PFSK-1 (cell line): ENCODE results near the gene MACF1.

ENCODE experiments used
- FOXP2 ChIP-seq: optimal IDR thresholded peaks from 2 replicates; pipeline ENCODE3; 2011; ENCODE audit warnings: borderline replicate concordance, control low read depth, inconsistent platforms; ENCODE audit not compliant: insufficient read depth; ENCODE audit errors: extremely low read length, extremely low read depth
- POLR2AphosphoS5 ChIP-seq: IDR thresholded peaks from 2 replicates; pipeline ENCODE4 v1.6.1; 2012; ENCODE audit warnings: low read depth, mild to moderate bottlenecking, control low read depth, low read length, moderate library complexity
- SIN3A ChIP-seq: IDR thresholded peaks from 2 replicates; pipeline ENCODE4 v1.6.1; 2012; ENCODE audit warnings: mild to moderate bottlenecking, low read length, moderate library complexity, borderline replicate concordance; ENCODE audit not compliant: insufficient read depth
- TAF1 ChIP-seq: IDR thresholded peaks from 2 replicates; pipeline ENCODE4 v1.6.1; 2012; ENCODE audit warnings: low read length, control low read depth, borderline replicate concordance; ENCODE audit not compliant: insufficient read depth
- TF ChIP-seq, protein P1 (sequence below), 2 experiments: IDR thresholded peaks; 2 replicates each; pipeline versions ENCODE4 v1.6.1 to v1.8.0; 2011 to 2012; ENCODE audit warnings: low read depth in 2 of 2, low read length in 2 of 2, control low read depth in 1 of 2, inconsistent platforms in 1 of 2, mild to moderate bottlenecking in 1 of 2, moderate library complexity in 1 of 2; ENCODE audit not compliant: insufficient read depth in 1 of 2

The MACF1 gene

DNA sequence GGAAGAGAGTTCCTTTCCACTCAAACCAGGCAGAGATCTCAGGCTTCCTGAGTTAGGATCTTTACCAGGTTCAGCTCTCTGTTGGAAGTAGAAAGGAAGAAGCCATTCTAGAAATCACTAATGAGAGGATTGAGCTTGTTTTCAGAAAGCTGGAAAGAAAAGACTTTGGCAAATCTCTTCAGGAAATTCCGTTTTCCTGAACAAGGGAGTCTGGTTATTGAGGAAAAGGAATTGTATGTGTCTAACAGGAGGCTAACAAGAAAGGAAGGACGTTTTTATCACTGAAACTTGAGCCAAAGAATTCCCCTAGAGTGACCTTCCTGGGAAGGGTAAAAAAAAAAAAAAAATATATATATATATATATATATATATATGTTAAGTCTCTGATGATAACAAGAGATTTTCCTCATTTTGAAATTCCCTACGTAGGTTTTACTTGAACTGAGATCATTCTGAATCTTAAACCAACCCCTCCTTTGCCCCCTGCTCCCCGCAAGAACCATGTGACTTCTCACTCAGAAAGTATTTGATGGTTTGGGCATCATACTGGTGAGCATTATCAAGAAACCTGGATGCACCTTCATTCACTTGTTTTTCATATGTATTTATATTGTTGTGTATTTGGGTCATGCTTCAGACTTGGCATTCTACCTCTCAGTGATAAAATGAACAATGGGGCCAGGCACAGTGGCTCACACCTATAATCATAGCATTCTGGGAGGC, 188.5 kb downstream of the MACF1 start:
- TF ChIP-seq POLR2AphosphoS5 = no peak
- TF ChIP-seq TAF1 = no peak
- no peak for TF ChIP-seq FOXP2
- TF ChIP-seq, protein P1, sequence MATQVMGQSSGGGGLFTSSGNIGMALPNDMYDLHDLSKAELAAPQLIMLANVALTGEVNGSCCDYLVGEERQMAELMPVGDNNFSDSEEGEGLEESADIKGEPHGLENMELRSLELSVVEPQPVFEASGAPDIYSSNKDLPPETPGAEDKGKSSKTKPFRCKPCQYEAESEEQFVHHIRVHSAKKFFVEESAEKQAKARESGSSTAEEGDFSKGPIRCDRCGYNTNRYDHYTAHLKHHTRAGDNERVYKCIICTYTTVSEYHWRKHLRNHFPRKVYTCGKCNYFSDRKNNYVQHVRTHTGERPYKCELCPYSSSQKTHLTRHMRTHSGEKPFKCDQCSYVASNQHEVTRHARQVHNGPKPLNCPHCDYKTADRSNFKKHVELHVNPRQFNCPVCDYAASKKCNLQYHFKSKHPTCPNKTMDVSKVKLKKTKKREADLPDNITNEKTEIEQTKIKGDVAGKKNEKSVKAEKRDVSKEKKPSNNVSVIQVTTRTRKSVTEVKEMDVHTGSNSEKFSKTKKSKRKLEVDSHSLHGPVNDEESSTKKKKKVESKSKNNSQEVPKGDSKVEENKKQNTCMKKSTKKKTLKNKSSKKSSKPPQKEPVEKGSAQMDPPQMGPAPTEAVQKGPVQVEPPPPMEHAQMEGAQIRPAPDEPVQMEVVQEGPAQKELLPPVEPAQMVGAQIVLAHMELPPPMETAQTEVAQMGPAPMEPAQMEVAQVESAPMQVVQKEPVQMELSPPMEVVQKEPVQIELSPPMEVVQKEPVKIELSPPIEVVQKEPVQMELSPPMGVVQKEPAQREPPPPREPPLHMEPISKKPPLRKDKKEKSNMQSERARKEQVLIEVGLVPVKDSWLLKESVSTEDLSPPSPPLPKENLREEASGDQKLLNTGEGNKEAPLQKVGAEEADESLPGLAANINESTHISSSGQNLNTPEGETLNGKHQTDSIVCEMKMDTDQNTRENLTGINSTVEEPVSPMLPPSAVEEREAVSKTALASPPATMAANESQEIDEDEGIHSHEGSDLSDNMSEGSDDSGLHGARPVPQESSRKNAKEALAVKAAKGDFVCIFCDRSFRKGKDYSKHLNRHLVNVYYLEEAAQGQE (IDR thresholded peaks at IDR 0.05; ENCODE audit: insufficient read depth in 1 of 2, low read depth in 2 of 2, low read length in 2 of 2) = no peak
- TF ChIP-seq SIN3A = no peak

DNA sequence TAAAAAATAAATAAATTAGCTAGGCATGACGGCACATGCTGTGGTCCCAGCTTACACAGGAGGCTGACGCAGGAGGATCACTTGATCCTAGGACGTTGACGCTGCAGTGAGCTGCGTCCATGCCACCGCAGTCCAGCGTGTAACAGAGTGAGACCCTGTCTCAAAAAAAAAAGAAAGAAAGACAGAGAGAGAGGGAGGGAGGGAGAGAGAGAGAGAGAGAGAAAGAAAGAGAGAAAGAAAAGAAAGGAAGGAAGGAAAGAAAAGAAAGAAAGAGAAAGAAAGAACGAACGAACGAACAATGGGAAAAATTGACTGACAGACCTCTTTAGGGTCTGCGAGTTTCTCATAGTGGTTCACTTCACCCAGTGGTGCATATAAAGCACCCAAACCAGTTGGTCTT, 189.2 kb downstream of the MACF1 start:
- TF ChIP-seq, protein P1 (IDR thresholded peaks at IDR 0.05; ENCODE audit: insufficient read depth in 1 of 2, low read depth in 2 of 2, low read length in 2 of 2) = no peak
- TF ChIP-seq SIN3A (no peak), TAF1 (no peak), POLR2AphosphoS5 (no peak), FOXP2 (no peak)

DNA sequence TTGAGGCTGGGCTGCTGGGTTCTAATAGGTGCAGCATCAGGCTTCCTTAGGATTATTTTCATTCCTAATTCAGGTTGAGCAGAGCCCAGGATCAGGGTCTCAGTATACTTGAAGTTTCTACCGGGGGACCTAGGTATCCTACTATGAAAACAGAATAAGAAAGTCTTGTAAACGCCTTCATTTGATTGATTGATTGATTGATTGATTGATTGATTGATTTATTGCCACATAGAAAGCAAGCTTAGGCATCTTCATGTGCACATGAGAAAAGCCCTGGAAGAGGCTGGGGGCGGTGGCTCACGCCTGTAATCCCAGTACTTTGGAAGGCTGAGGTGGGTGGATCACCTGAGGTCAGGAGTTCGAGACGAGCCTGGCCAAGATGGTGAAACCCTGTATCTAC, 189.6 kb downstream of the MACF1 start:
- TF ChIP-seq, protein P1 (IDR thresholded peaks at IDR 0.05; ENCODE audit: insufficient read depth in 1 of 2, low read depth in 2 of 2, low read length in 2 of 2) = no peak
- TF ChIP-seq TAF1 (no peak), POLR2AphosphoS5 (no peak), FOXP2 (no peak), SIN3A (no peak)

DNA sequence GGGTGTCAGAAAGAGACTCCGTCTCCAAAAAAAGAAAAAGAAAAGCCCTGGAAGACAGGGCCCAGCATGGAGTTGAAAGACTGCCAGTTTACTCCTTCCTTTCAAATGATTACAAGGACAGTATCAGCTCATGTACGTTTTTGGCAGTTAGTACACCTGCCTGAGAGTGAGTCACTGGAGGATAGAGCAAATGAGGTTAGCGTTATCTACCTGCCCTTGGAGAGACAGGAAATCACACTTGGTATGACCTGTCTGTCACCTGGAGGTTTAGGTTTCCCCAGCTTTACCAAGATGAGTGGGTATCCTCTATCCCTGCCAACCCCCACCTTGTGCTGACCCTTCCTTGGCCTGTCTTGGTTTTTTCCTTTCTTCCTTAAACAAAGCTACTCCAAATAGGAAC, 190.1 kb downstream of the MACF1 start:
- TF ChIP-seq FOXP2 = no peak
- no peak for TF ChIP-seq TAF1
- TF ChIP-seq SIN3A = no peak
- no peak for TF ChIP-seq POLR2AphosphoS5
- TF ChIP-seq, protein P1 (IDR thresholded peaks at IDR 0.05; ENCODE audit: insufficient read depth in 1 of 2, low read depth in 2 of 2, low read length in 2 of 2) = no peak
